Measurements from ENCODE around the gene SMYD5. TPM values are rescaled to one million over a fixed set of nuclear protein-coding genes. Genes with fewer than 3 reads are reported as not detected.

Gene SMYD5
- total RNA-seq, 2 donors from 2014 or later: 10.1 to 19.4 TPM

GRCh38 chr2:73237168-73237567 lies 23.1 kb downstream of the SMYD5 start:
- ATAC-seq: no peak
- intact Hi-C loops (cut with DNase I): no loop called here
- Histone ChIP-seq H3K4me1 (peaks cover 39% of the 10 kb centered on the region), H3K36me3 (replicated peaks in 1 of 2; ENCODE audit: insufficient read depth in 1 of 2, low read depth in 2 of 2) (peaks cover 4% of the 10 kb centered on the region in 2 donors), H3K27ac (no peak overlapping the region), H3K4me3 (no peak overlapping the region), H3K9me3 (no peaks in the 10 kb centered on the region), H3K27me3 (no peaks in the 10 kb centered on the region)
- 38 to 48% methylated on average over 1 of the region's 1 CpG for WGBS, 2 donors
- TF ChIP-seq POLR2A (IDR thresholded peaks at IDR 0.05) (no peak), CTCF (IDR thresholded peaks at IDR 0.05) (no peak)
- DNase-seq: no peak

- Histone ChIP-seq H3K9me3 (no peaks in the 10 kb centered on the region), H3K27me3 (no peaks in the 10 kb centered on the region), H3K36me3 (replicated peaks in 1 of 2; ENCODE audit: insufficient read depth in 1 of 2, low read depth in 2 of 2) (peaks cover 4% of the 10 kb centered on the region in 2 donors), H3K4me1 (peaks cover 35% of the 10 kb centered on the region), H3K27ac (no peak overlapping the region), H3K4me3 (no peak overlapping the region)
- WGBS, 2 donors: 79 to 91% methylated on average over 3 of the region's 3 CpGs
- TF ChIP-seq CTCF (IDR thresholded peaks at IDR 0.05): no peak
- no peak for TF ChIP-seq POLR2A (IDR thresholded peaks at IDR 0.05)
- DNase-seq (no peak), ATAC-seq (no peak)
- intact Hi-C loops (cut with DNase I): no loop called here
Observed at GRCh38 chr2:73238149-73238548, 24.1 kb downstream of the SMYD5 start.

GRCh38 chr2:73238976-73239375 lies 24.9 kb downstream of the SMYD5 start:
- peaks cover 35% of the 10 kb centered on the region for H3K4me1 ChIP-seq
- H3K36me3 ChIP-seq (replicated peaks in 1 of 2; ENCODE audit: insufficient read depth in 1 of 2, low read depth in 2 of 2): peaks cover 4% of the 10 kb centered on the region in 2 donors
- intact Hi-C loops (cut with DNase I): no loop called here
- ATAC-seq (no peak), DNase-seq (no peak)
- H3K9me3 ChIP-seq: no peaks in the 10 kb centered on the region
- 87 to 100% methylated on average over 1 of the region's 1 CpG for WGBS, 2 donors
- no peak overlapping the region for H3K4me3 ChIP-seq
- no peak overlapping the region for H3K27ac ChIP-seq
- TF ChIP-seq POLR2A (IDR thresholded peaks at IDR 0.05) (no peak), CTCF (IDR thresholded peaks at IDR 0.05) (no peak)
- H3K27me3 ChIP-seq: no peaks in the 10 kb centered on the region

GRCh38 chr2:73239776-73240175 lies 25.7 kb downstream of the SMYD5 start:
- no peak for DNase-seq
- H3K27me3 ChIP-seq: no peaks in the 10 kb centered on the region
- no peak overlapping the region for H3K4me3 ChIP-seq
- no peaks in the 10 kb centered on the region for H3K9me3 ChIP-seq
- intact Hi-C loops (cut with DNase I): no loop called here
- H3K36me3 ChIP-seq (replicated peaks in 1 of 2; ENCODE audit: insufficient read depth in 1 of 2, low read depth in 2 of 2): peaks cover 4 to 11% of the 10 kb centered on the region in 2 donors
- TF ChIP-seq CTCF (IDR thresholded peaks at IDR 0.05) (no peak), POLR2A (IDR thresholded peaks at IDR 0.05) (no peak)
- peaks cover 35% of the 10 kb centered on the region for H3K4me1 ChIP-seq
- WGBS, 2 donors: 51% methylated on average over 3 of the region's 3 CpGs
- no peak overlapping the region for H3K27ac ChIP-seq
- no peak for ATAC-seq

GRCh38 chr2:73243884-73244570 lies 30.0 kb downstream of the SMYD5 start:
- 34 to 41% methylated on average over 5 of the region's 5 CpGs for WGBS, 2 donors
- no peak for ATAC-seq
- no peak for DNase-seq
- H3K9me3 ChIP-seq: no peaks in the 10 kb centered on the region
- intact Hi-C loops (cut with DNase I): no loop called here
- TF ChIP-seq POLR2A (IDR thresholded peaks at IDR 0.05): no peak
- no peak for TF ChIP-seq CTCF (IDR thresholded peaks at IDR 0.05)
- peaks cover 11 to 29% of the 10 kb centered on the region in 2 donors for H3K36me3 ChIP-seq (replicated peaks in 1 of 2; ENCODE audit: insufficient read depth in 1 of 2, low read depth in 2 of 2)
- H3K4me1 ChIP-seq: peaks cover 8% of the 10 kb centered on the region
- no peak overlapping the region for H3K4me3 ChIP-seq
- no peak overlapping the region for H3K27ac ChIP-seq
- no peaks in the 10 kb centered on the region for H3K27me3 ChIP-seq
